22Rv1 (cell line): ENCODE results near the gene PDP2.

Experiments used
- ZFX ChIP-seq: fragments of 450-650 bp; IDR thresholded peaks from 2 replicates; pipeline ENCODE4 v1.6.1; 2017; ENCODE audit warnings: antibody characterized with exemption, borderline replicate concordance
- TF ChIP-seq, protein P1 (sequence below): fragments of 450-650 bp; IDR thresholded peaks from 2 replicates; pipeline ENCODE4 v1.5.1; 2017; ENCODE audit warnings: mild to moderate bottlenecking

DNA sequence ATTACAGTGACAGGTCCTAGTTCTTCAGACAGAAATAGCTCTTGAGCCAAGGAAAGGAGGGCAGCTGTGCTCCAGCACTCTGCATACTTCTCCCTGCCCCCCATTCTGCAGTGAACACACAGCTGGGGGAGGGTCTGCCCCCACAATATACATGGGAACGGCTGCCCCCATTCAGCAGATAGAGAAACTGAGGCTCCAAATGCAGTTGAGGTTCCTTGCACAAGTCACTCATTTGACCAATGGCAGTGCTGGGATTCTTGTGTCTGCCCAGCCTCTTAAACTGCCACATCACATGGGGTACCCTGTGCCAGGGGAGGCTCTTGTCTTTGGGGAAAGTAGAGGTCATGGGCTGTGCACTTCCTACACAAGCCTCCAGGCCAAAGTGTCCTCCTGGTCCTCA is 10.9 kb upstream of the PDP2 start:
- TF ChIP-seq, protein P1, sequence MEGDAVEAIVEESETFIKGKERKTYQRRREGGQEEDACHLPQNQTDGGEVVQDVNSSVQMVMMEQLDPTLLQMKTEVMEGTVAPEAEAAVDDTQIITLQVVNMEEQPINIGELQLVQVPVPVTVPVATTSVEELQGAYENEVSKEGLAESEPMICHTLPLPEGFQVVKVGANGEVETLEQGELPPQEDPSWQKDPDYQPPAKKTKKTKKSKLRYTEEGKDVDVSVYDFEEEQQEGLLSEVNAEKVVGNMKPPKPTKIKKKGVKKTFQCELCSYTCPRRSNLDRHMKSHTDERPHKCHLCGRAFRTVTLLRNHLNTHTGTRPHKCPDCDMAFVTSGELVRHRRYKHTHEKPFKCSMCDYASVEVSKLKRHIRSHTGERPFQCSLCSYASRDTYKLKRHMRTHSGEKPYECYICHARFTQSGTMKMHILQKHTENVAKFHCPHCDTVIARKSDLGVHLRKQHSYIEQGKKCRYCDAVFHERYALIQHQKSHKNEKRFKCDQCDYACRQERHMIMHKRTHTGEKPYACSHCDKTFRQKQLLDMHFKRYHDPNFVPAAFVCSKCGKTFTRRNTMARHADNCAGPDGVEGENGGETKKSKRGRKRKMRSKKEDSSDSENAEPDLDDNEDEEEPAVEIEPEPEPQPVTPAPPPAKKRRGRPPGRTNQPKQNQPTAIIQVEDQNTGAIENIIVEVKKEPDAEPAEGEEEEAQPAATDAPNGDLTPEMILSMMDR: no peak
- TF ChIP-seq ZFX: no peak
